ENCODE data around the gene CRB3.

CRB3 gene

GRCh38 chr19:6470173-6470572 is 6.1 kb downstream of the CRB3 start:
- DNase-seq = no peak

- DNase-seq = no peak
Measured at GRCh38 chr19:6471076-6471475, 7.0 kb downstream of the CRB3 start.

- no peak for DNase-seq
Measured at GRCh38 chr19:6472713-6473112, 8.6 kb downstream of the CRB3 start.

GRCh38 chr19:6473647-6474046 is 9.6 kb downstream of the CRB3 start:
- DNase-seq = no peak

- DNase-seq = no peak
Measured at GRCh38 chr19:6475321-6476108, 11.4 kb downstream of the CRB3 start.

- DNase-seq = peak; percentile 60
Measured at GRCh38 chr19:6476155-6476895, 12.3 kb downstream of the CRB3 start.

GRCh38 chr19:6476896-6477431 is 12.9 kb downstream of the CRB3 start:
- DNase-seq = no peak

- DNase-seq = no peak
Measured at GRCh38 chr19:6478815-6479214, 14.7 kb downstream of the CRB3 start.

- no peak for DNase-seq
Measured at GRCh38 chr19:6479836-6480398, 15.8 kb downstream of the CRB3 start.

- DNase-seq = no peak
Measured at GRCh38 chr19:6480848-6481415, 16.9 kb downstream of the CRB3 start.

- DNase-seq = peak; percentile 12
Measured at GRCh38 chr19:6481541-6482342, 17.7 kb downstream of the CRB3 start, which contains the start of gene DENND1C. DENND1C (minus strand) TSS chr19:6481787; CDS start chr19:6481695, 92 bp downstream.

- no peak for DNase-seq
Measured at GRCh38 chr19:6482343-6482686, 18.2 kb downstream of the CRB3 start.

- no peak for DNase-seq
Measured at GRCh38 chr19:6483235-6483634, 19.2 kb downstream of the CRB3 start.

- no peak for DNase-seq
Measured at GRCh38 chr19:6484230-6484629, 20.2 kb downstream of the CRB3 start.

- DNase-seq = no peak
Measured at GRCh38 chr19:6484831-6485230, 20.8 kb downstream of the CRB3 start.

GRCh38 chr19:6489278-6490061 is 25.4 kb downstream of the CRB3 start:
- no peak for DNase-seq

GRCh38 chr19:6490134-6490533 is 26.1 kb downstream of the CRB3 start:
- no peak for DNase-seq

- no peak for DNase-seq
Measured at GRCh38 chr19:6491802-6492592, 27.9 kb downstream of the CRB3 start.

- no peak for DNase-seq
Measured at GRCh38 chr19:6494438-6495036, 30.5 kb downstream of the CRB3 start.

- no peak for DNase-seq
Measured at GRCh38 chr19:6495947-6496346, 31.9 kb downstream of the CRB3 start.

Measured in fibroblast of skin of right biceps (primary cell).